Measurements from ENCODE around the gene CDH4. TPM values are rescaled to one million over a fixed set of nuclear protein-coding genes. Genes with fewer than 3 reads are reported as not detected.

The CDH4 gene
- total RNA-seq, 1 experiment from 2014 or later = 0.13 TPM

- no peaks in the 10 kb centered on the region for H3K36me3 ChIP-seq
- peaks cover 4% of the 10 kb centered on the region; the same call in 1 of the 2 replicates for H3K27me3 ChIP-seq (replicated peaks)
Observed at GRCh38 chr20:61609461-61609860, 357.4 kb downstream of the CDH4 start.

GRCh38 chr20:61611401-61612180, 359.5 kb downstream of the CDH4 start:
- DNase-seq (ENCODE audit: low read depth in 1 of 2, low spot score in 2 of 2) = no peak
- Histone ChIP-seq H3K9me3 (replicated peaks) (no peaks in the 10 kb centered on the region), H3K4me3 (no peak overlapping the region)

More at GRCh38 chr20:61609461-61609860, 357.4 kb downstream of the CDH4 start:
- no peak for DNase-seq (ENCODE audit: low read depth in 1 of 2, low spot score in 2 of 2)
- H3K4me3 ChIP-seq = no peak overlapping the region
- H3K27ac ChIP-seq = no peak overlapping the region
- no peaks in the 10 kb centered on the region for H3K4me1 ChIP-seq (replicated peaks)
- H3K9me3 ChIP-seq (replicated peaks) = no peaks in the 10 kb centered on the region

GRCh38 chr20:61613917-61614705, 362.1 kb downstream of the CDH4 start:
- H3K36me3 ChIP-seq = no peaks in the 10 kb centered on the region
- no peak overlapping the region for H3K27ac ChIP-seq
- no peak overlapping the region for H3K4me3 ChIP-seq
- H3K9me3 ChIP-seq (replicated peaks) = no peaks in the 10 kb centered on the region
- no peak for DNase-seq (ENCODE audit: low read depth in 1 of 2, low spot score in 2 of 2)
- H3K27me3 ChIP-seq (replicated peaks) = peaks cover 14% of the 10 kb centered on the region; the same call in 1 of the 2 replicates
- H3K4me1 ChIP-seq (replicated peaks) = no peaks in the 10 kb centered on the region

More at GRCh38 chr20:61611401-61612180, 359.5 kb downstream of the CDH4 start:
- H3K27ac ChIP-seq = no peak overlapping the region
- no peaks in the 10 kb centered on the region for H3K36me3 ChIP-seq
- no peaks in the 10 kb centered on the region for H3K4me1 ChIP-seq (replicated peaks)
- H3K27me3 ChIP-seq (replicated peaks) = peaks cover 10% of the 10 kb centered on the region; the same call in 1 of the 2 replicates

GRCh38 chr20:61614706-61615100, 362.6 kb downstream of the CDH4 start:
- H3K9me3 ChIP-seq (replicated peaks) = no peaks in the 10 kb centered on the region
- H3K4me1 ChIP-seq (replicated peaks) = no peaks in the 10 kb centered on the region
- no peak for DNase-seq (ENCODE audit: low read depth in 1 of 2, low spot score in 2 of 2)
- H3K27me3 ChIP-seq (replicated peaks) = peaks cover 14% of the 10 kb centered on the region; the same call in 1 of the 2 replicates
- H3K27ac ChIP-seq = no peak overlapping the region
- H3K4me3 ChIP-seq = no peak overlapping the region
- H3K36me3 ChIP-seq = no peaks in the 10 kb centered on the region

- DNase-seq (ENCODE audit: low read depth in 1 of 2, low spot score in 2 of 2) = no peak
- Histone ChIP-seq H3K36me3 (no peaks in the 10 kb centered on the region), H3K4me1 (replicated peaks) (no peaks in the 10 kb centered on the region), H3K4me3 (no peak overlapping the region), H3K9me3 (replicated peaks) (no peaks in the 10 kb centered on the region), H3K27ac (no peak overlapping the region), H3K27me3 (replicated peaks) (peaks cover 14% of the 10 kb centered on the region; the same call in 1 of the 2 replicates)
Observed at GRCh38 chr20:61615806-61616205, 363.7 kb downstream of the CDH4 start.

- no peak overlapping the region for H3K4me3 ChIP-seq
- H3K27me3 ChIP-seq (replicated peaks) = peaks cover 17% of the 10 kb centered on the region; the same call in 1 of the 2 replicates
- H3K4me1 ChIP-seq (replicated peaks) = no peaks in the 10 kb centered on the region
- DNase-seq (ENCODE audit: low read depth in 1 of 2, low spot score in 2 of 2) = no peak
- H3K36me3 ChIP-seq = no peaks in the 10 kb centered on the region
- no peaks in the 10 kb centered on the region for H3K9me3 ChIP-seq (replicated peaks)
- H3K27ac ChIP-seq = no peak overlapping the region
Observed at GRCh38 chr20:61619751-61620150, 367.7 kb downstream of the CDH4 start.

- no peaks in the 10 kb centered on the region for H3K4me1 ChIP-seq (replicated peaks)
- no peaks in the 10 kb centered on the region for H3K36me3 ChIP-seq
- H3K27me3 ChIP-seq (replicated peaks) = peaks cover 21% of the 10 kb centered on the region
- no peak overlapping the region for H3K27ac ChIP-seq
- DNase-seq (ENCODE audit: low read depth in 1 of 2, low spot score in 2 of 2) = no peak
- no peaks in the 10 kb centered on the region for H3K9me3 ChIP-seq (replicated peaks)
- H3K4me3 ChIP-seq = no peak overlapping the region
Observed at GRCh38 chr20:61620174-61620573, 368.1 kb downstream of the CDH4 start.

GRCh38 chr20:61621035-61621730, 369.1 kb downstream of the CDH4 start:
- H3K9me3 ChIP-seq (replicated peaks) = no peaks in the 10 kb centered on the region
- H3K36me3 ChIP-seq = no peaks in the 10 kb centered on the region
- no peak overlapping the region for H3K27ac ChIP-seq
- H3K27me3 ChIP-seq (replicated peaks) = peaks cover 24% of the 10 kb centered on the region
- no peak for DNase-seq (ENCODE audit: low read depth in 1 of 2, low spot score in 2 of 2)
- no peak overlapping the region for H3K4me3 ChIP-seq
- no peaks in the 10 kb centered on the region for H3K4me1 ChIP-seq (replicated peaks)

GRCh38 chr20:61621852-61622251, 369.8 kb downstream of the CDH4 start:
- no peak overlapping the region for H3K27ac ChIP-seq
- DNase-seq (ENCODE audit: low read depth in 1 of 2, low spot score in 2 of 2) = no peak
- no peaks in the 10 kb centered on the region for H3K36me3 ChIP-seq
- no peaks in the 10 kb centered on the region for H3K9me3 ChIP-seq (replicated peaks)
- H3K27me3 ChIP-seq (replicated peaks) = peaks cover 30% of the 10 kb centered on the region
- no peak overlapping the region for H3K4me3 ChIP-seq
- no peaks in the 10 kb centered on the region for H3K4me1 ChIP-seq (replicated peaks)

GRCh38 chr20:61623451-61623850, 371.4 kb downstream of the CDH4 start:
- no peak overlapping the region for H3K27ac ChIP-seq
- no peaks in the 10 kb centered on the region for H3K4me1 ChIP-seq (replicated peaks)
- no peak for DNase-seq (ENCODE audit: low read depth in 1 of 2, low spot score in 2 of 2)
- peaks cover 40% of the 10 kb centered on the region for H3K27me3 ChIP-seq (replicated peaks)
- H3K9me3 ChIP-seq (replicated peaks) = no peaks in the 10 kb centered on the region
- H3K4me3 ChIP-seq = no peak overlapping the region
- no peaks in the 10 kb centered on the region for H3K36me3 ChIP-seq

- Histone ChIP-seq H3K9me3 (replicated peaks) (no peaks in the 10 kb centered on the region), H3K27me3 (replicated peaks) (peaks cover 58% of the 10 kb centered on the region), H3K4me1 (replicated peaks) (no peaks in the 10 kb centered on the region), H3K4me3 (no peak overlapping the region), H3K36me3 (no peaks in the 10 kb centered on the region), H3K27ac (no peak overlapping the region)
- no peak for DNase-seq (ENCODE audit: low read depth in 1 of 2, low spot score in 2 of 2)
Observed at GRCh38 chr20:61625246-61625645, 373.2 kb downstream of the CDH4 start.

- Histone ChIP-seq H3K27me3 (replicated peaks) (peaks cover 64% of the 10 kb centered on the region), H3K4me3 (no peak overlapping the region), H3K9me3 (replicated peaks) (no peaks in the 10 kb centered on the region), H3K4me1 (replicated peaks) (no peaks in the 10 kb centered on the region), H3K27ac (no peak overlapping the region), H3K36me3 (no peaks in the 10 kb centered on the region)
- DNase-seq (ENCODE audit: low read depth in 1 of 2, low spot score in 2 of 2) = no peak
Observed at GRCh38 chr20:61626412-61626811, 374.4 kb downstream of the CDH4 start.

- Histone ChIP-seq H3K27ac (no peak overlapping the region), H3K9me3 (replicated peaks) (no peaks in the 10 kb centered on the region), H3K36me3 (no peaks in the 10 kb centered on the region), H3K4me1 (replicated peaks) (no peaks in the 10 kb centered on the region), H3K27me3 (replicated peaks) (peaks cover 64% of the 10 kb centered on the region), H3K4me3 (no peak overlapping the region)
- DNase-seq (ENCODE audit: low read depth in 1 of 2, low spot score in 2 of 2) = no peak
Observed at GRCh38 chr20:61627791-61628415, 375.8 kb downstream of the CDH4 start.
